Omental fat pad (tissue), 4 donors: Measurements from ENCODE around the gene PSMD3. TPM values are rescaled to one million over a fixed set of nuclear protein-coding genes. Genes with fewer than 3 reads are reported as not detected.

Experiments
- ATAC-seq: fragments of 150-250 bp; one replicate; pipeline ENCODE4 v1.9.1; 2016; ENCODE audit warnings: mild to moderate bottlenecking, moderate library complexity; ENCODE audit not compliant: low FRiP score
- DNase-seq: peaks from one replicate; pipeline ENCODE4 v3.0.0-alpha.2; 2019; ENCODE audit warnings: low spot score
- CTCF ChIP-seq, 3 donors: fragments of 450-650 bp; IDR thresholded peaks; one replicate each; pipeline ENCODE4 v1.5.1; 2016 to 2017; ENCODE audit warnings: antibody characterized with exemption in 3 of 3, mild to moderate bottlenecking in 3 of 3, moderate library complexity in 2 of 3
- total RNA-seq, 4 donors: library from RNA; depleted of rRNA; stranded (reverse); fragments of >200 nt; gene quantifications; one replicate each; pipeline ENCODE4 v1.1.0, GENCODE V29; 2016

The PSMD3 gene
- total RNA-seq, 4 donors from 2014 or later = 75.3 to 98.0 (median 79.4) TPM

GRCh38 chr17:40019140-40019991 lies 38.8 kb downstream of the PSMD3 start:
- DNase-seq (no peak), ATAC-seq (no peak)
- TF ChIP-seq CTCF (IDR thresholded peaks at IDR 0.05) = no peak

GRCh38 chr17:40020146-40020545 lies 39.5 kb downstream of the PSMD3 start:
- TF ChIP-seq CTCF (IDR thresholded peaks at IDR 0.05) = no peak
- no peak for ATAC-seq
- no peak for DNase-seq

GRCh38 chr17:40021451-40021971 lies 40.9 kb downstream of the PSMD3 start:
- no peak for ATAC-seq

GRCh38 chr17:40022497-40022896 lies 41.9 kb downstream of the PSMD3 start:
- TF ChIP-seq CTCF (IDR thresholded peaks at IDR 0.05) = no peak
- DNase-seq = no peak

More at GRCh38 chr17:40021451-40021971, 40.9 kb downstream of the PSMD3 start:
- DNase-seq = no peak
- no peak for TF ChIP-seq CTCF (IDR thresholded peaks at IDR 0.05)

GRCh38 chr17:40022961-40023541 lies 42.4 kb downstream of the PSMD3 start:
- no peak for DNase-seq
- ATAC-seq = no peak
- TF ChIP-seq CTCF (IDR thresholded peaks at IDR 0.05) = no peak

More at GRCh38 chr17:40022497-40022896, 41.9 kb downstream of the PSMD3 start:
- ATAC-seq = no peak

- no peak for TF ChIP-seq CTCF (IDR thresholded peaks at IDR 0.05)
- ATAC-seq (no peak), DNase-seq (no peak)
These were observed 43.1 kb downstream of the PSMD3 start for GRCh38 chr17:40023590-40024292.
